Activated CD4-positive, alpha-beta memory T cell treated with anti-CD3 and anti-CD28 coated beads, Interleukin-2, amount 10 ng/mL, durations not matched to agents 7 days and 5 days (primary cell): ENCODE results near the gene SENP8. TPM values are rescaled to one million over a fixed set of nuclear protein-coding genes. Genes with fewer than 3 reads are reported as not detected.

ENCODE experiments used
- CTCF ChIA-PET: fragments of 350-600 bp; sonication (Branson Sonifier 250); formaldehyde crosslinking; loops from one replicate; lab custom pipeline; 2021; ENCODE audit warnings: antibody characterized with exemption, inconsistent platforms; lab: Charles Lee
- POLR2A ChIA-PET: fragments of 350-600 bp; sonication (Branson Sonifier 250); formaldehyde crosslinking; loops from one replicate; lab custom pipeline; 2021; ENCODE audit warnings: antibody characterized with exemption; lab: Charles Lee
- DNase-seq: peaks from one replicate; pipeline ENCODE4 v3.0.0-alpha.2; 2020
- H3K27ac Mint-ChIP-seq: one replicate; pipeline ENCODE4 v1.8.0; 2021; ENCODE audit warnings: mild to moderate bottlenecking, mixed read lengths
- H3K27me3 Mint-ChIP-seq: one replicate; pipeline ENCODE4 v1.8.0; 2021; ENCODE audit warnings: mixed read lengths
- H3K36me3 Mint-ChIP-seq: one replicate; pipeline ENCODE4 v1.8.0; 2021; ENCODE audit warnings: low read depth, mixed read lengths
- H3K4me1 Mint-ChIP-seq: one replicate; pipeline ENCODE4 v1.8.0; 2021; ENCODE audit warnings: mixed read lengths
- H3K4me3 Mint-ChIP-seq: one replicate; pipeline ENCODE4 v1.8.0; 2021; ENCODE audit warnings: mild to moderate bottlenecking, mixed read lengths
- H3K9me3 Mint-ChIP-seq: one replicate; pipeline ENCODE4 v1.8.0; 2021; ENCODE audit warnings: mixed read lengths
- total RNA-seq, 2 experiments: library from RNA; stranded (reverse); gene quantifications; one replicate each; pipeline ENCODE4 v1.2.3, GENCODE V29; 2021

The SENP8 gene
- total RNA-seq, 2 experiments from 2014 or later: 0.73 to 1.4 TPM

DNA sequence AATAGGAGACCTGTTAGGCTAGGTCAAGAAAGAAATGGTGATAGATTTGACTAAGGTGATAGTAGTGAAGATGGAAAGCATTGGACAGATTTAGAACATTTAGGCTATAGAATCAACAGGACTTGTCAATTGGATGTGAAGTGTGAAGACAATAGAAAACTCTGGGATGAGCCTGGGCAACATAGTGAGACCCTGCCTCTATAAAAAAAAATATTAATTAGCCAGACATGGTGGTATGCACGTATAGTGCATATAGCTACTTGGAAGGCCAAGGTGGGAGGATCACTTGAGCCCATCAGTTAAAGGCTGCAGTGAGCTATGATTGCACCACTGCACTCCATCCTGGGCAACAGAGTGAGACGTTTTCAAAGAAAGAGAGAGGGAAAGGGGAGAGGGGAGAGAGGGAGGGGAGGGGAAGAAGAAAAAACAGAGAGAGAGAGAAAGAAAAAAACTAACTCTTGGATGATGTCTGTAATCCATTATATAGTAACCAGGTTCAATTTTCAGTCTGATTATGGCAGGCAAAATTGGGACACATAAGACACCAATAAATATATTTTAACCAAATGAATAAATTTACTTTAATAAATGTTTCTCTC lies 9.6 kb downstream of the SENP8 start:
- Mint-ChIP-seq H3K36me3 (no peaks in the 10 kb centered on the region), H3K27ac (no peak overlapping the region), H3K27me3 (no peaks in the 10 kb centered on the region), H3K4me1 (no peaks in the 10 kb centered on the region), H3K9me3 (no peaks in the 10 kb centered on the region), H3K4me3 (no peak overlapping the region)
- CTCF ChIA-PET: interaction anchor here (0.6 kb wide), 1 partner anchor 11 kb away, joined by 4 read pairs; no protein-coding TSS in a partner anchor
- no peak for DNase-seq
- POLR2A ChIA-PET: interaction anchor here (1.4 kb wide), 1 partner anchor 10 kb away, joined by 4 read pairs; the partner anchor contains the start of genes MYO9A and SENP8

DNA sequence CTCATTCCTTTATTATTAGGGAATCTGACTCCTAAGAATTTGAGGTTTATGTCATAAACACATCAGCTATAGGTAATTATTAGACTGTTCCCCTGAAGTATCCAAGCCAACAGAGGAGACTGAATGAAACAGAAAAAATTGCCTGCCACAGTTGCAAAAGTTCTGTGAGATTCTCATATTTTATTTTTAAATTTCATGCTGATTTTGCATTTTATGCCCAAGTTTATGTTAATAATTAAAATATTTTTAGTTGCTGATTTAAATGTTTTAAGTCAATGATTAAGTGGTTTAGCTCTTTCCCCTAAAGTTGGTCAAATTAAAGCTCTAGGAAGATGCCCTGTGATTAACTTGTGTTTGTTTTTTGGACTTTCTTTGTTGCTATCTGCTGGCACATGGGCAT lies 10.2 kb downstream of the SENP8 start:
- no peaks in the 10 kb centered on the region for H3K9me3 Mint-ChIP-seq
- DNase-seq: no peak
- POLR2A ChIA-PET: interaction anchor here (1.4 kb wide), 1 partner anchor 10 kb away, joined by 4 read pairs; the partner anchor contains the start of genes MYO9A and SENP8
- H3K27ac Mint-ChIP-seq: no peak overlapping the region
- H3K4me1 Mint-ChIP-seq: no peaks in the 10 kb centered on the region
- CTCF ChIA-PET: no interaction called here
- H3K36me3 Mint-ChIP-seq: no peaks in the 10 kb centered on the region
- no peak overlapping the region for H3K4me3 Mint-ChIP-seq
- no peaks in the 10 kb centered on the region for H3K27me3 Mint-ChIP-seq

DNA sequence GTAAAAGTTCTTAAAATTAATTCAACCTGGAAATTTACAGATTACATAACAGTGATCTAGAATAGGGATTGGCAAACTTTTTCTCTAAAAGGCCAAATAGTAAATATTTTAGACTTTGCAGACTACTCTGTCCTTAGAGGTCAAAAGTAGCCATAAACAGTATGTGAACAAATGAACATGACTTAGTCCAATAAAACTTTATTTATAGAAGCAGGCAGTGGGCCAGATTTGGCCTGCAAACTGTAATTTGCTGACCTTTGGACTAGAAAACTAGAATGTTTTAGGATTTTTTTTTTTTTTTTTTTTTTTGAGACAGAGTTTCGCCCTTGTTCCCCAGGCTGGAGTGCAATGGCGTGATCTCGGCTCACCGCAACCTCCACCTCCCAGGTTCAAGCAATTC lies 12.1 kb downstream of the SENP8 start:
- Mint-ChIP-seq H3K36me3 (no peaks in the 10 kb centered on the region), H3K4me3 (no peak overlapping the region), H3K27ac (no peak overlapping the region), H3K9me3 (no peaks in the 10 kb centered on the region), H3K4me1 (no peaks in the 10 kb centered on the region), H3K27me3 (no peaks in the 10 kb centered on the region)
- ChIA-PET CTCF (no interaction called here), POLR2A (no interaction called here)
- no peak for DNase-seq

DNA sequence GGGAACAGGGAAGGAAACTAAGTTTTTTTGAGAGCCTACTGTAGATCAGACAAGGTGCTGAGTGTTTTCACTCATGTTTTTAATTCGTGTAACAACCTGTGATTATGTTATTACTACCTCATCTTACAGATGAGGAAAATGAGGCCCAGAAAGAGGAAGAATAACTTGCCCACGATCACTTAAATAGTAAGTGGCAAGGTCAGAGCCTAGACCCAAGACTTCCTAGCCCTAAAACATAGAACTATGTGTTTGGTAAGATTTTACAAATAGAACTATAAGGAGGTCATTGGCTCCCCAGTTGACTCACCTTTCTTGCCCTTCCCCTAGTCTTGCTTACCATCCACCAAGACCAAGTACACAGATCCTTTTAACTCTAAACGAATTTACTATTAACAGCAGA lies 13.7 kb downstream of the SENP8 start:
- CTCF ChIA-PET: interaction anchor here (1.5 kb wide), 1 partner anchor 12 kb away, joined by 4 read pairs; no protein-coding TSS in a partner anchor
- POLR2A ChIA-PET: no interaction called here
- H3K36me3 Mint-ChIP-seq: no peaks in the 10 kb centered on the region
- no peak overlapping the region for H3K4me3 Mint-ChIP-seq
- H3K4me1 Mint-ChIP-seq: no peaks in the 10 kb centered on the region
- DNase-seq: no peak
- H3K27ac Mint-ChIP-seq: no peak overlapping the region
- H3K27me3 Mint-ChIP-seq: no peaks in the 10 kb centered on the region
- H3K9me3 Mint-ChIP-seq: no peaks in the 10 kb centered on the region

DNA sequence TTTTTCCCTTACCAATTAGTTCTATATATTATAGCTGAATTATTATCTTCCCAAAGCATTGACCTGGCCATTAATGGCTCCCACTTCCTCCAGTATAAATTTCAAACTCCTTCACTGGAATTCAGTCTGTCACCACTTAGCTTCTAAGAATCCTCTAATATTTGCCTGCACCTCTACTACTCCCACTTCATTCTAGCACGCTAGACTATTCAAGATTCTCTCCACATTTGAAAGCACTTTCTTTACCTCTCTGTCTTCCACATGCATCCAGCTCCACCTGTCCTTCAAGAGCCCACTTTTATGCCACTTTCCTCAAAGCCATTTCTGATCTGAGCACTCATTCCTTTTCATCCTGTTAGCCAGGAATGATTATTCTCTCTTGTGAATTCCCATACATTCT lies 15.0 kb downstream of the SENP8 start:
- no peak for DNase-seq
- Mint-ChIP-seq H3K9me3 (no peaks in the 10 kb centered on the region), H3K27me3 (no peaks in the 10 kb centered on the region), H3K4me1 (no peaks in the 10 kb centered on the region), H3K36me3 (no peaks in the 10 kb centered on the region), H3K4me3 (no peak overlapping the region), H3K27ac (no peak overlapping the region)
- POLR2A ChIA-PET: no interaction called here
- CTCF ChIA-PET: no interaction called here

DNA sequence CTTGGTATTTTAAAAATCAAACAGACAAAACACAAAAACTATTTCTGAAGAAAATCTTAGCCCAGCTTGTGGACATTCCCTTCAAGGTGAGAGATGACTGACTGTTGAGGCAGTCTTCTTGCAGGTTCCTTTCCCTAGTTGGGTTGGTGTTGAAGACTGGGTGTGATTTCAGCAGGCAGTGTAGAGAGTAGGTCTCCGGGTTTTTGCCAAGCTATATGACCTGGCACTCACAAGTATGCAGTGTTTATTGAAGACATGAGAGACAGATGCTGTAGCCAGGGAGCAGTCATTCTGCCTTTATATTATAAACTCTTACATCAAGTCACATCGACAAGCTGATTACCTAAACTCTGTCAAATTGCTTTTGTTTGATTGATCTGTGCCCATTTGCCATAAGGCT lies 17.5 kb downstream of the SENP8 start:
- Mint-ChIP-seq H3K4me1 (no peaks in the 10 kb centered on the region), H3K27ac (no peak overlapping the region), H3K9me3 (no peaks in the 10 kb centered on the region), H3K27me3 (no peaks in the 10 kb centered on the region), H3K4me3 (no peak overlapping the region), H3K36me3 (no peaks in the 10 kb centered on the region)
- DNase-seq: no peak
- ChIA-PET POLR2A (no interaction called here), CTCF (interaction anchor here (0.6 kb wide), 1 partner anchor 82 kb away, joined by 3 read pairs; no protein-coding TSS in a partner anchor)

DNA sequence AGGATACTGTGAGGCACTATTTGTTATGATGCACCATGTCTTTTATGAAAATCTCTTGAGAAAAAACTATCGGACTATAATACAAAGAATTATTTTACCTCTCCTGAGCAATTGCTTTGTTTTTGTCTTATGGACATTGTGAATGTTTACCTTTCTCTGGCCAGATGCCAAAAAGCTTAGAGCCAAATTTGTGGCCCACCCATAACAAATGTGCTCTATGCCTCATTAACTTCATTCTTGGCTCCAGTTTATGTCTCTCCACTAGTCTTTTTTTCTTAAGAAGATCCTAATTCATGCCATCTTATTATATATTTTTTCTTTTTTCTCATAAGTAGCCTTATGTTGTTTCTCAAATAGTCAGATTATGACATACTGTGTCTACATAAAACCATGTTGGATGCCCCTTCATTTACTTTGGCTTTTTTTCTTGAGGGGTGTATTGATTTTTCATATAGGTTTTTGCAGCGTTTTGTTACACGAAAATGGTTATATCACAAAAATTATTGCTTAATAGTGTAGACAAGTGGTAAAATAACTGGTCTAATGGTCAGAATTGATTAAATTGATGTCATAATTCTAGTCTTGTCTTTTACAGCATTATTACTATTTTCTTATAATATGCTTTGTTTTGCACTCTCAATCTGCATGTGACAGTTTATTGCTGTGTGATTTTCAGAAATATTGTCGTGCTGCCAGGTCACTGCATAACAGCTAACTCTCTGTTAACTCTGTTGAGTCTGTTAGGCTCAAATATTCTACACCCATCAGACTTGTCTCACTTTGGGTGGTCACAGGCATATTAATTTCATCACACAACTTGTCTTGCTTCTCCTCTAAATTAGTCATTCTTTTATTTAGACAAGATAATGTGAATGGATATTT lies 18.2 kb downstream of the SENP8 start:
- DNase-seq: no peak
- CTCF ChIA-PET: interaction anchor here (0.6 kb wide), 1 partner anchor 82 kb away, joined by 3 read pairs; no protein-coding TSS in a partner anchor
- POLR2A ChIA-PET: no interaction called here
- Mint-ChIP-seq H3K4me3 (no peak overlapping the region), H3K9me3 (no peaks in the 10 kb centered on the region), H3K27ac (no peak overlapping the region), H3K36me3 (no peaks in the 10 kb centered on the region), H3K27me3 (no peaks in the 10 kb centered on the region), H3K4me1 (peaks cover 1% of the 10 kb centered on the region)

DNA sequence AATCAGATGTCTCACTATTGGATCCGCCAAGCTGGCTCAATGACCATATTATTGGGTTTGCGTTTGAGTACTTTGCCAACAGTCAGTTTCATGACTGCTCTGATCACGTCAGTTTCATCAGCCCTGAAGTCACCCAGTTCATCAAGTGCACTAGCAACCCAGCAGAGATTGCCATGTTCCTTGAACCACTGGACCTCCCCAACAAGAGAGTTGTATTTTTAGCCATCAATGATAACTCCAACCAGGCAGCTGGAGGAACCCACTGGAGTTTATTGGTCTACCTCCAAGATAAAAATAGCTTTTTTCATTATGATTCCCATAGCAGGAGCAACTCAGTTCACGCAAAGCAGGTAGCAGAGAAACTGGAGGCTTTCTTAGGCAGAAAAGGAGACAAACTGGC lies 21.5 kb downstream of the SENP8 start:
- H3K4me3 Mint-ChIP-seq: no peak overlapping the region
- no peaks in the 10 kb centered on the region for H3K27me3 Mint-ChIP-seq
- CTCF ChIA-PET: interaction anchor here (0.6 kb wide), 1 partner anchor 287 kb away, joined by 4 read pairs; no protein-coding TSS in a partner anchor
- no peaks in the 10 kb centered on the region for H3K36me3 Mint-ChIP-seq
- POLR2A ChIA-PET: no interaction called here
- no peak overlapping the region for H3K27ac Mint-ChIP-seq
- no peaks in the 10 kb centered on the region for H3K9me3 Mint-ChIP-seq
- no peak for DNase-seq
- H3K4me1 Mint-ChIP-seq: peaks cover 4% of the 10 kb centered on the region

DNA sequence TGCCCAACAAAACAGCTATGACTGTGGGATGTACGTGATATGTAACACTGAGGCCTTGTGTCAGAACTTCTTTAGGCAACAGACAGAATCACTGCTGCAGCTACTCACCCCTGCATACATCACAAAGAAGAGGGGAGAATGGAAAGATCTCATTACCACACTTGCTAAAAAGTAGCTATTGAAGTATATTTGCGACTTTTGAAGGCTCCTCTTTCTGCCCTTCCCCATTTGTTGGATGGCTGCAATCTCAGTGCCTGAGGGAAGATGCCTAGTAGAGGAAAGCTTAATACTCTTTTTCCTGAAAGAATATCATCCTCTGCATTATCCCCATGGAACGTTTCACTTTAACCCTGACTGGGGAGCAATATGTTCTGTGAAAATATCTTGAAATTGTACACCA lies 21.9 kb downstream of the SENP8 start:
- POLR2A ChIA-PET: no interaction called here
- CTCF ChIA-PET: interaction anchor here (0.6 kb wide), 1 partner anchor 288 kb away, joined by 4 read pairs; no protein-coding TSS in a partner anchor

DNA sequence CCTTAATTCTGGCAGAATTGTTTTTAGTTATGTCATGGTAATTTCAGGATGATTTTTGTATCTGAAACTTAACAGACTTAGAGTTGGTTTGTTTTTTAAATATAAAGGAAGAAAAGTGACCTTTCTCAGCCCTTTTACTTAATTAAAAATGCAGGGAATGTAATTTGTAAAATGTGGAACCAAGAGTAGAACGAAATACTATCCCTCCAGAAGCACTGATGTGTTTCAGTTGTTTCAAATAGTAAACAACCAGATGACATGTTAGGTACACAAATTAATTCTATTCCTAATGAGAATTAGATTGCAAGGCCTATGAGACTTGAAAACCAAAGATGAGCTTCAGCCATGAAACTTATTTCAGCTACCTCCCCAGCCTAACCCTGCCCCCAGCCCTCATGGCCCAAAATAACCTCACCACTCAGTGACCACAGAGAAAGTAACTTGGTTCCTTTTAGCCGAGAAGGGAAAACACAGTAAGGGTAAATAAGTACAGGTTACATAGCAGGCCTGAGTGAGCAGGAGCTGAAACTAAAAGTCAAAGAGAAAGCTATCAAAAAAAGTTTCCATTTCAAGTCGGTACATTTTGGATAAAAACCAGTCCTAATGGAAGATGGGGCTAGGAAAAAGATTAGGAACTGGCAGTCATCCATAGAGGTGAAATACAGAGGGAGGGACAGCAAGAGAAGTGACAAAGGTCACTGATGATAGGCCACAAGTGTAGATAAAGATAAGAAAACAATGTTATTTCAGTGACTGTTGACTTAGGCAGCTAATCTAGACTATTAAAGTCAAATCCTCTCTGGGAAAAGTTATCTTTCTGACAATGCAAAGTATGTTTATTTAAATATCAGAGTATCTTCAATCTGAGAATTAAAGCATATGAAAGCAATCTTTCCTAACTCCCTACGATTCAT lies 23.2 kb downstream of the SENP8 start:
- ChIA-PET POLR2A (no interaction called here), CTCF (no interaction called here)
- Mint-ChIP-seq H3K4me1 (peaks cover 4% of the 10 kb centered on the region), H3K4me3 (no peak overlapping the region), H3K9me3 (no peaks in the 10 kb centered on the region), H3K27me3 (no peaks in the 10 kb centered on the region), H3K27ac (no peak overlapping the region), H3K36me3 (no peaks in the 10 kb centered on the region)
- DNase-seq: no peak

More for the DNA sequence above, 21.9 kb downstream of the SENP8 start:
- H3K27ac Mint-ChIP-seq: no peak overlapping the region
- H3K4me1 Mint-ChIP-seq: peaks cover 4% of the 10 kb centered on the region
- H3K36me3 Mint-ChIP-seq: no peaks in the 10 kb centered on the region
- H3K9me3 Mint-ChIP-seq: no peaks in the 10 kb centered on the region
- no peak for DNase-seq
- H3K4me3 Mint-ChIP-seq: no peak overlapping the region
- no peaks in the 10 kb centered on the region for H3K27me3 Mint-ChIP-seq

DNA sequence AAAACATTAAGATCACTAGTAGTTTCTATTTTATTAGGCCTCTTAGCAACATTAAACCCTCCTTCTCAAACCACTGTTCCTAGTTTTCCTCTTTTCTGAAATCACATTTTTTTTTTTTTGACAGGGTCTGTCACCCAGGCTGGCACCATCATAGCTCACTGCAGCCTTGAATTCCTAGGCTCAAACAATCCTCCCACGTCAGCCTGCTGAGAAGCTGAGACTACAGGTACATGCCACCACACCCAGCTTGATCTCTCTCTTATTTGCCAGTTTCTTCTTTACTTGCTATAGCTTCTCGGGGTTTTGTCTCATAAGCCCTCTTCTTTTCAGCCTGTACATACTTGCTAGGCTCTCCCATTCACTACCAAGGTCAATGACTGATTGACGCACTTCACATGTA lies 28.0 kb downstream of the SENP8 start:
- no peaks in the 10 kb centered on the region for H3K36me3 Mint-ChIP-seq
- H3K9me3 Mint-ChIP-seq: no peaks in the 10 kb centered on the region
- DNase-seq: no peak
- ChIA-PET CTCF (interaction anchor here (0.9 kb wide), 1 partner anchor 81 kb away, joined by 3 read pairs; no protein-coding TSS in a partner anchor), POLR2A (no interaction called here)
- H3K27me3 Mint-ChIP-seq: no peaks in the 10 kb centered on the region
- peaks cover 4% of the 10 kb centered on the region for H3K4me1 Mint-ChIP-seq
- no peak overlapping the region for H3K27ac Mint-ChIP-seq
- no peak overlapping the region for H3K4me3 Mint-ChIP-seq

DNA sequence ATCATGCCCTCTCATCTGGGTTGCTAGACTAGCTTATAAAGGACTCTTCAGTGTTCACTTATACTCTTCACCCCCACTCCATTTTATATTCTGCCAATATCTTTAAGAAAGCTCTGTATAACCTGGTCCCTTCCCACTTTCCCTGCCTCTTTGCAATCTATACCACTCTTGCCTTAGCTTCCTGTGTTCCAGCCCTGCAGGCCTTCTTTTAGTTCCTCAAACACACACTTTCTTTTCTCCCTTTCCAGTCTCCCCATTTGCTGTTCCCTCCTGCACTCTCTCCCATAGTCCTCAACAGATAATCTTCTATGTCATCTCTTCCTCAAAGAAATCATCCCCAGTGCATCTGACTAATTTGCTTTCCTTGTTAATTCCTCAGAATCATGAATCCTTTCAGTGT lies 28.7 kb downstream of the SENP8 start:
- Mint-ChIP-seq H3K27ac (no peak overlapping the region), H3K27me3 (no peaks in the 10 kb centered on the region), H3K4me1 (no peaks in the 10 kb centered on the region), H3K9me3 (no peaks in the 10 kb centered on the region), H3K36me3 (no peaks in the 10 kb centered on the region), H3K4me3 (no peak overlapping the region)
- no peak for DNase-seq
- POLR2A ChIA-PET: no interaction called here
- CTCF ChIA-PET: no interaction called here
